Esophagus squamous epithelium (tissue), 5 donors: ENCODE measurements around the gene ILKAP. TPM values are rescaled to one million over a fixed set of nuclear protein-coding genes. Genes with fewer than 3 reads are reported as not detected.
A peak's percentile ranks its signal among the peaks of the same experiment; 100 is the strongest.

Experiments used
- DNase-seq: peaks from one replicate; lab custom pipeline; 2025; lab: John Stamatoyannopoulos, UW
- H3K27ac ChIP-seq, 4 donors: fragments of 200-600 bp; sonication (generic); one replicate each; pipeline ENCODE4 v1.5.1; 2016 to 2019; ENCODE audit warnings: mild to moderate bottlenecking in 1 of 4
- H3K27me3 ChIP-seq, 4 donors: fragments of 200-600 bp; sonication (generic); 1 replicate in 3 of 4; 2 replicates in 1 of 4; pipeline versions ENCODE4 v1.5.1 to v1.6.0; 2017 to 2021; ENCODE audit warnings: antibody characterized with exemption in 1 of 4
- H3K36me3 ChIP-seq, 3 donors: fragments of 200-600 bp; sonication (generic); one replicate each; pipeline ENCODE4 v1.5.1; 2016 to 2019
- H3K4me1 ChIP-seq, 3 donors: fragments of 200-600 bp; sonication (generic); one replicate each; pipeline ENCODE4 v1.5.1; 2017 to 2019
- H3K4me3 ChIP-seq, 4 donors: fragments of 200-600 bp; sonication (generic); 1 replicate in 3 of 4; 2 replicates in 1 of 4; pipeline ENCODE4 v1.5.1; 2016 to 2019; ENCODE audit warnings: mild to moderate bottlenecking in 2 of 4, moderate library complexity in 1 of 4
- H3K9me3 ChIP-seq, 3 donors: fragments of 200-600 bp; sonication (generic); one replicate each; pipeline ENCODE4 v1.5.1; 2016 to 2019
- CTCF ChIP-seq, 6 experiments: fragments of 450-650 bp in 4 of 6; fragments of 200-600 bp in 2 of 6; sonication (generic) in 2 of 6; IDR thresholded peaks; one replicate each; pipeline ENCODE4 v1.5.1; 2016 to 2019; ENCODE audit warnings: antibody characterized with exemption in 6 of 6, mild to moderate bottlenecking in 4 of 6, moderate library complexity in 4 of 6
- POLR2A ChIP-seq, 4 donors: fragments of 450-650 bp; IDR thresholded peaks; one replicate each; pipeline ENCODE4 v1.6.1; 2017; ENCODE audit warnings: antibody characterized with exemption in 4 of 4, mild to moderate bottlenecking in 4 of 4, moderate library complexity in 3 of 4
- WGBS, 2 donors: methylation state at CpG; one replicate each; pipeline ENCODE4 v1.1.5; 2018; 5-methylcytosine and 5-hydroxymethylcytosine counted together
- intact Hi-C: fragments of 100-400 bp; cut with DNase I; formaldehyde crosslinking; loops from one replicate; pipeline ENCODE4 v1.15.0; 2022
- total RNA-seq, 4 donors: library from RNA; depleted of rRNA; stranded (reverse); fragments of >200 nt; gene quantifications; one replicate each; pipeline ENCODE4 v1.1.0, GENCODE V29; 2016
- donor health status: DM: yes; HTN: yes; CAD: no.

The ILKAP gene
- total RNA-seq, 4 donors from 2014 or later: 13.3 to 38.3 (median 20.7) TPM

GRCh38 chr2:238128534-238129001 lies 74.9 kb downstream of the ILKAP start:
- intact Hi-C loops: no loop called here
- Histone ChIP-seq H3K27ac (no peak overlapping the region), H3K27me3 (peaks cover 0 to 4% (median 0%) of the 10 kb centered on the region in 4 donors), H3K4me3 (no peak overlapping the region), H3K36me3 (no peaks in the 10 kb centered on the region), H3K9me3 (no peaks in the 10 kb centered on the region), H3K4me1 (peaks cover 0 to 16% (median 0%) of the 10 kb centered on the region in 3 donors)
- 20% methylated on average over 1 of the region's 30 CpGs; no CpG with 5 or more reads in 1 of the 2 donors for WGBS, 2 donors
- TF ChIP-seq CTCF (IDR thresholded peaks at IDR 0.05) (no peak), POLR2A (IDR thresholded peaks at IDR 0.05) (no peak)
- DNase-seq: no peak

DNA sequence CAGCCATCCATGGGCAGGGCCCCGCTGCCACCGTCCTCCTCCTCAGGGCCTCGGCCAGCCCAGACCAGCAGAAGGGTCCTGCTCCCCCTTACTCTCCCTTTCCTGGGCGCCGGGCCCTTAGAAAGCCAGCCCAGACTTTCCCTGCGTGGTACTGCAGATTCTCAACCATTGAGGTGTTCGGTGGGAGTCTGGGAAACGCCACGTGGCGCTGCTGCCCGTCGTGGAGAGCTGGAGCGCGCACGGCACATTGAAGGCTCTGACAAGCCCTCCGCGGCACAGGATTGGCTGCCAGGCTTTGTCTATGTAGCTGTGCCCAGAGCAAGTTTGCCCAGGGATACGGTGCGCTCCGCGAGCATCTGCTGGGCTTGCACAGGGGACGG lies 75.4 kb downstream of the ILKAP start:
- WGBS, 2 donors: 80 to 90% methylated on average over 1 to 7 of the region's 22 CpGs
- no peaks in the 10 kb centered on the region for H3K9me3 ChIP-seq
- no peak overlapping the region for H3K4me3 ChIP-seq
- no peak for DNase-seq
- H3K36me3 ChIP-seq: no peaks in the 10 kb centered on the region
- peaks cover 0 to 16% (median 0%) of the 10 kb centered on the region in 3 donors for H3K4me1 ChIP-seq
- H3K27me3 ChIP-seq: peaks cover 0 to 4% (median 0%) of the 10 kb centered on the region in 4 donors
- intact Hi-C loops: no loop called here
- TF ChIP-seq CTCF (IDR thresholded peaks at IDR 0.05): no peak
- TF ChIP-seq POLR2A (IDR thresholded peaks at IDR 0.05): no peak
- no peak overlapping the region for H3K27ac ChIP-seq

GRCh38 chr2:238127165-238128060 lies 76.1 kb downstream of the ILKAP start:
- Histone ChIP-seq H3K4me3 (peak overlapping the region in 2 of 4 donors; percentile 28 to 40), H3K4me1 (peaks cover 0 to 16% (median 0%) of the 10 kb centered on the region in 3 donors), H3K27ac (peak overlapping the region in 1 of 4 donors; percentile 17)

GRCh38 chr2:238126775-238127164 lies 76.7 kb downstream of the ILKAP start:
- H3K36me3 ChIP-seq: no peaks in the 10 kb centered on the region
- DNase-seq: no peak
- H3K9me3 ChIP-seq: no peaks in the 10 kb centered on the region
- peaks cover 0 to 16% (median 0%) of the 10 kb centered on the region in 3 donors for H3K4me1 ChIP-seq
- TF ChIP-seq CTCF (IDR thresholded peaks at IDR 0.05) (no peak), POLR2A (IDR thresholded peaks at IDR 0.05) (no peak)
- no peak overlapping the region for H3K4me3 ChIP-seq
- no peak overlapping the region for H3K27ac ChIP-seq
- WGBS, 2 donors: 67 to 79% methylated on average over 2 of the region's 2 CpGs
- intact Hi-C loops: no loop called here
- peaks cover 0 to 7% (median 0%) of the 10 kb centered on the region in 4 donors for H3K27me3 ChIP-seq

More at GRCh38 chr2:238127165-238128060, 76.1 kb downstream of the ILKAP start:
- H3K36me3 ChIP-seq: no peaks in the 10 kb centered on the region
- peaks cover 0 to 4% (median 0%) of the 10 kb centered on the region in 4 donors for H3K27me3 ChIP-seq
- 37 to 90% methylated on average over 2 to 15 of the region's 36 CpGs for WGBS, 2 donors
- no peaks in the 10 kb centered on the region for H3K9me3 ChIP-seq
- no peak for TF ChIP-seq POLR2A (IDR thresholded peaks at IDR 0.05)
- no peak for TF ChIP-seq CTCF (IDR thresholded peaks at IDR 0.05)
- DNase-seq: no peak
- intact Hi-C loops: no loop called here

GRCh38 chr2:238126338-238126737 lies 77.2 kb downstream of the ILKAP start:
- Histone ChIP-seq H3K36me3 (no peaks in the 10 kb centered on the region), H3K4me3 (no peak overlapping the region), H3K9me3 (no peaks in the 10 kb centered on the region), H3K4me1 (peaks cover 0 to 16% (median 0%) of the 10 kb centered on the region in 3 donors), H3K27me3 (peaks cover 0 to 11% (median 0%) of the 10 kb centered on the region in 4 donors), H3K27ac (no peak overlapping the region)
- DNase-seq: no peak
- TF ChIP-seq CTCF (IDR thresholded peaks at IDR 0.05) (no peak), POLR2A (IDR thresholded peaks at IDR 0.05) (no peak)
- WGBS, 2 donors: 57 to 70% methylated on average over 1 to 2 of the region's 2 CpGs
- intact Hi-C loops: no loop called here
